SH-SY5Y (cell line): Measurements from ENCODE around the gene GABRR3.

ENCODE experiments used
- GATA2 ChIP-seq: IDR thresholded peaks from 2 replicates; pipeline ENCODE4 v1.6.1; 2011; ENCODE audit warnings: mild to moderate bottlenecking, low read depth, low read length
- GATA3 ChIP-seq: IDR thresholded peaks from 2 replicates; pipeline ENCODE4 v1.6.1; 2011; ENCODE audit warnings: low read depth, mild to moderate bottlenecking, low read length, moderate library complexity

The GABRR3 gene

DNA sequence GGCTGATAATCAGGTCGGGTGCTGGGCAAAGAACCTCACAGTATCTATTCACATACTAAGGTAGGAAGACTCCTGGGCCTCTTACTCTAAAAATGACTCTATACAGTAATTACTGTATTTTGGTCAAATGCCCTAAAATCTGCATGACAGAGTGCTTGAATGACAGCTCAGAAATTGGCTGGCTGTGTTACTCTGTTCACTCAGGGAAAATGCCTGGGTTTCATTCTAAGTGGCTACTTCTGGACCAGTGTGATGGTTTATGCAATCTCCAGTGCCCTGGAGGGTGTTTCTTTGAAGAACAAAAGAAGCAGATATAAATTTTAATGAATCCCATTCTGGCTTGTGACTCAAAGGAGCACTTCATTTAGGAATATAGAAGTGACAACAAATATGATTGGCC lies 2.2 kb downstream of the GABRR3 start:
- TF ChIP-seq GATA2 (no peak), GATA3 (no peak)

DNA sequence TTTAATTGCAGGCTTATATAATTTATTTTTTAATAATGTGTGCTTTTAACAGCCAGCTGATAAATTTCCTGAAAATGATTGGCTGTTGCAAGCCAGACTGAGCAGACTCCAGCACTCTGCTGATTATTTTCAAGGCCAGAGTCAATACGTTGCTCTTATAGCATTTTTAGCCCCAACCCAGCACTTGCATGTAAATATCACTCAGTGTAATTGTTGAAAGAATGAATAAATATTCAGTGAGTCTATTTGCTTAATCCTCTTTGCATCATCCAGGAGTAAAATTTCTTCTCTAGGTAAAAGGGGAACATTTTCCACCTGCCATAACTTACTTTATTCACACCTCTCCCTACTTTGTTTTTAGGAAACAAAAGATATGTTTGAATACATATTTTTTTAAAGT lies 2.9 kb downstream of the GABRR3 start:
- TF ChIP-seq GATA2, result no peak
- no peak for TF ChIP-seq GATA3

DNA sequence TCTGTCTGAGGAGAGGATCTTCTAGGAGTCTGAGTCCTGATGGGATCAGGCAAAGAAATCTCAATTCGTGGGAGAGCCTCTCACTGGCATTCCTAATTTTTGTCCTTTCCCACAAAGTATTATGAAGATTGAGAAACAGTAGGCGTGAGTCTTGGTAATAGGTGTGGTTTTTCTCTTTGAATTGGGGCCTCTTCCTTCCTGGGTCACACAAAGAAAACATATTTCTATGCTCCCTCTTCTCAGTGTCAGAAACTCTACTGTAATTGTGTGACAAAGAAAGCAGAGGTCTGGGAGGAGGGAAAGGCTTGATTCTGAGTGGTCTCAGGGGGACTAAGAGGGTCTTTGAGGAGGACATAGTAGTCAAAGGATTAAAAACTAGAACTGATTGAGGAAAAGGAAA lies 6.0 kb downstream of the GABRR3 start:
- TF ChIP-seq GATA2 (no peak), GATA3 (no peak)

DNA sequence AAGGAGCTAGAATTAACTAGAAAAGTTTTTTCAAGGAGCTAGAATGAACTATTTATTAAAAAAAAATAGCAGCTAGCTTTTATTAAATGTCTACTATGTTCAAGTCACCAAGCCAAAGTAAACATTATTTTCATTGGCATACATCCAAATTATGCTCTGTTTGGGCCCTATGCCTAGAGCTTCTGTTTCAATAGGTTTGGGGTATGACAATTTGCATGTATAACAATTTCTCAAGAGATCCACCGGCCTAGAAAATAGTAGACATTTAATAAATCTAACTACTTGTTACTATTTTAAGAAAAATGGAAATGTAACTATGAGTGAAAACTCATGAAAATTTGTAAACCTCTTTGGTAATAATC lies 8.0 kb downstream of the GABRR3 start:
- TF ChIP-seq GATA2, result no peak
- no peak for TF ChIP-seq GATA3

DNA sequence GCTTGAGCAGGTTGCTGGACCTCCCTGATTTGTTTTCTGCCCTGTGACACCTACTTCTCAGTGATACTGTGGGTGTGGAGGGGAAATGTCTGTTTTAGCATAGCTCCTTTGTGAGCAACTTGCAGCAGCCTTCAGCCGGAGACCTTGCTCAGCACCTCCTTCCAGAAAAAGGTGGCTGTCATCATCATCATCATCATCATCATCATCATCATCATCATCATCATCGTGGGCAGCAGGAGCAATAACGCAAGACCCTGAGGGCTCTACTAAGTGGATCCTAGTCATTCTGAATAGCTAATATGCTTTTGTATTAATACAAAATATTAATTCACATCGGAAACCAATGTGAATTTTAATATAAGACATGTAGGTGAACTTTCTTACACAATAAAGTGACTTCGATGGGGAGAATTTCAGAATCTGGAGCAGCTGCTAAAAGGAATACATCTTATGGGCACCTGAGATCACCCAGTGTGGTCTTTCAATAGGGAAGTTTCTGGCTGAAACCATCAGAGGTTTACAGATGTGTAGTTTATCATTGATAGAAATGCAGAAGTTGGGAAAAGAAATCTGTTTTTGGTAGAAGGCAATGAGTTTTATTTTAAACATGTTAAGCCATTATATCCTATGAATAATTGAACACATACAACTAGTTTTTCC lies 8.6 kb downstream of the GABRR3 start:
- TF ChIP-seq GATA3 (no peak), GATA2 (no peak)

DNA sequence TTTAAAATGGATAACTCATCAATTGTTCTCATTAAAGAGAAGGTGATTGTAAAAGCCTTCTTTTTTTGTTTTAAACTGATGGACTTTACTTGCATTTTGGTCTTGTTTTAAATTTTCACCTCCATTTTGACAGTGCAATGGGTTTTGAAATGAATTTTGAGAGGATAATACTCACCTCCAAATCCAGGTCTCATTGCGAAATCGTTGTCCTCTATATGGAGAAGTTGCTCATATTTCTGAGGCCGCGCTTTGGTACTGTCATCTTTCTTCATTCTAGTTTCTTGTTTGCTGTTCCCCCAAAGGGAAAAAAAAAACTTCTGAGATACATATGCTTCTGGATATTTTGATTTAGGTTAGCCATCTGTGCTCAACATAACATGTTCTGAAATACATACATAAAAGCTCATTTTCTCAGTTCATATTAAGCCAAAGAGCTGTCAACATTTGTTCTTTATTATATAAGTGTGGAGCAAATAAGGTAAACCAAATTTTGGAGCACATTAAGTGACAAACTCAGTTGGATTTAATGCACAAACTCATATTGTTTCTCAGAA lies 9.6 kb downstream of the GABRR3 start:
- TF ChIP-seq GATA2, result no peak
- no peak for TF ChIP-seq GATA3

DNA sequence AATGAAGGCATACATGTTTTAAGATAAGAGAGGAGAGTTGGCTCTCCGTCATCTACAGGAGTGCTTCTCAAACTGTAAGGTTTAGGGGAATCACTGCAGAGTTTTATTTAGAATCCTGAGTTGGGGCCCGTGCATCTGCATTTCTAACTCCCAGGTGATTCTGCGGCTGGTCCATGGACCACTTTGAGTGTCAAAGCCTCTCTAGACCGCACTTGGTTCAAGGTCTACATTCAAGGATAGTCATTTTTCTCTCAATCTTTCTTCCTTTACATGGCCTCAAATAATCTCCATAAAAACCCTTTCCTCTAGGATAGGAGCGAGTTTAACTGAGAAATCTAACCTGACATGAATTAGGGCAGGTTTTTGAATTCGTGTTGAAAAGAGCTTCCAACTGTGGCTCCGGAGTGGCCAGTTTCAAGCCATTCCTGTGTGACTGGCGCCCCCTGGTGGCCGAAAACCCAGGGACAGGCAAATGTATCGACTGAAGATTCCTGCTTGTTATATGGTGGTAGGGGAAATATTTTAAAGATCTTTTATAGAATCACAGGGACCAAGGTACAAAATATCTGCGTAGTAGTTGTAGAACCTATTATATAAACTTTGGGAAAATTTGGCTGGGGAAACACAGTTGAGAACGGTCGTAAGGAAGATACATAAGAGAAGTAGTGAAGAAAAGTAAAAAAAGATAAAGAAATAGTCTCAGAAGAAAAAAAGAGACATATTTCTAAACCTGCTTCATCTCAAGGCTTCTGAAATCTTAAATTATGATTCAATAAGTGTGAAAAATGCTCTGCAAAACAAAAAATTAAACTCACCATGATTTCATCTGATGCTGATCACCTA lies 11.9 kb downstream of the GABRR3 start:
- TF ChIP-seq GATA2, result no peak
- no peak for TF ChIP-seq GATA3

DNA sequence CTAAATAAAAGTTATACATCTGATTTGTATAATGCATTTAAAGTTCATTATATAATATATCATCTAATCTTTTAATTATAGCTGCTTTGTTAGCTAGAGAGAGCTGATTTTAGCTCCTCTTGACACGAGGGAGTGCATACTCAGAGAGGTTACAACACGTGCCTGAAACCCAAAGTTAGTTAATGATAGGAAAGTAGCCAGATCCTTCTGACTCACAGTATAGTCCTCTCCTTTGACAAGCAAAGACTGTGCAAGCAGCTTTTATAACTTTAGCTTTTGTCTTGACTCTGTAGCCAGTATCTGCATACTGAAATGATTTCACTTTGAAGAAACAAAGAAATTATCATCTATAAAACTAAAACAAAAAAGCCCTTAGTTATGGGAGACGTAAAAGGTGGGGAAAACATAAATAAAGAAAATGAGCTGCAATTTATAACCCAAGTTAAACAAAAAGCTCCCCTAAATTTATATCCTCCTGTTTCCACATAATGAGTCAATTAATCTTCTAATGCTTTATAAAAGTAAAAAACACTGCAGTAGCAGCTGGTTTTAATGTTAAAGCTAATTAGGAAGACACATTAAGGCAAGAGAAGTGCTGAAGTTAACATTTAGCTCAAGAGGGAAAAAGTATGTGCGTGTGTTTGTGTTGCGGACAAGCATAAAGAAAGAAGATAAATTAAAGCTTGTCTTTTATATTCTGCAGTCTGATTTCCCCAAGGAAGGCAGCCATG lies 13.1 kb downstream of the GABRR3 start:
- no peak for TF ChIP-seq GATA3
- no peak for TF ChIP-seq GATA2

DNA sequence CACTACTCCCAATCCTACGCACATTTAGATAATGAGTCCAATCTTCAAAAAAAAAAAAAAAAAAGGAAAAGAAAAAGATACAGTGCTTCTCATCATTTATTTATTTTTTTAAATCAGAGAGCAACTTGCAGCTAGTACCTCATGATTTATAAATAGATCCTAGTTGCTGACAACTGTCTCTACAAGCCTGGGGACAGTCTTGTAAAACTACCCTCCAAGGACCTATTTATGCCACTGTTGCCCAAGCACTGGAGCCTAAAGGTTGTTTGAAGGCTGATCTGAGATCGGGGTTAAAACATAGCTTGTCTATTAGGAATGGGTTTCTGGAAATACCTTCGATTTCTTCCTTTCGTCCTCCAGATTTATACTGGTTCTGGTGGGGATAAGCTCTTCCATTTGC lies 14.7 kb downstream of the GABRR3 start:
- no peak for TF ChIP-seq GATA3
- TF ChIP-seq GATA2, result no peak

DNA sequence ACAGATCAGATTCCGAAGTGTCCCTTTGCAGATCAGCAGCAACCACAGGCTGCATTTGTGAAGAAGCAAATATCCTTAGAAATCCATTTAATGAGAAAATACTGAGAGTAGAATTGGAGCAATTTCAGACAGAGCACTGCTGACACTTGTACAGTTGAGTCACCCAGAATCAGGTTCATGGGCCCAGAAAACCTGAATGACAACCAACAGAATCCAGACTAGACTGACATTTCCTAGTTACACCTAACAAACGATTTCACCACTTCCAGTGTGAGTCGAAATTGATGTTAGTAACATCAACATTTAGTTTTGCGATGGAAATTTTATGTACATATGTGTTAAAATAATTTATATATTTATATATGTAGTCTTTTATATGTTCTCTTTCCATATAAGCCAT lies 16.8 kb downstream of the GABRR3 start:
- TF ChIP-seq GATA2, result no peak
- TF ChIP-seq GATA3, result no peak

DNA sequence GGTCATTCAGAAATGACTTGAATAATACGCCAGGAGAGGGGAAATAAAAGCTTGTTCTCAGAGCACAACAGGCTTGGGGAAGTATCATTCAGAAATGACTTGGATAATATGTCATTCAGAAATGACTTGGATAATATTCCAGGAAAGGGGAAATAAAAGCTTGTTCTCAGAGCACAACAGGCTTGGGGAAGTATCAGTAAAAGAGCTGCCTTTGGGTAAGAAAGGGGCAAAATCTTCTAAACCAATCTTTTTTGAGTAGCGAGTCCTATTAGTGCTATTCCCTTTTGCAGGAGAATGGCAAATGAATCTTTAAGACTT lies 20.9 kb downstream of the GABRR3 start:
- no peak for TF ChIP-seq GATA2
- no peak for TF ChIP-seq GATA3

DNA sequence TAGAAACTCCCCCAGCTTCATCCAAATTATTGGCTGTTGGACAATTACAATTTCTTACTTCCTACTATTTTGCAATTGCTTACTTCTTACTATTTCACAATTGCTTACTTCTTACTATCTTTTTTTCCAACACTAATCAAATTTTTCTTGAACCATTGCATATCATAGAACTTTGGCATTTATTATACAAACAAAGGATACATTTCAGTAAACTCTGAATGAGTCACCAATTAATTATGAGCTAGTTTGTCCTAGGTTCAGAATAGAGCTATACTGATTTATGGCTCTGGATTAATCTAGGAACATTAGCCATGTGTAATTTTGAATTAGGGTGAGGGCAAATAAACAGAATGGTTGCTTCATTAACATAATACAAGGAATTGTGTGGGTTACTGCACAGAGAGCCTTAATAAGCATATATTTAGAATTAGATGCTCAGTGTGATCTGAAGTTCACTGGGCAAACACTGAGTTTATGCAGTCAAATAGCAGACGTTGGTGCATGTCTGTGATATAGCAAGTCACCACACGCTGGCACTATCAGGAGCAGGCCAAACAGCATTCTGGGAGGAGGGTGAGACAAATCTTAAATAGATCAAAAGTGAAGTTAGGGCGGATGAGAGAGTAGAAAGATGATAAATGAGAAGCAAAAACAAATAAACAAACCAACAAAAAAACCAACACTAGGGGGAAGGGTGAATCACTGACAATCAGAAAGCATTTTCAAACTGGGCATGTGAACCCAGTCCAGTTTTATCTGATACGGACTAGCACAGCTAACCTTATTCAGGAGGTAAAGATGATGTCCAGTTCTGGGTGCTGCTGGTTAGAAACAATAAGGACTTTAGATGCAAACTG lies 21.5 kb downstream of the GABRR3 start:
- no peak for TF ChIP-seq GATA2
- TF ChIP-seq GATA3, result no peak

DNA sequence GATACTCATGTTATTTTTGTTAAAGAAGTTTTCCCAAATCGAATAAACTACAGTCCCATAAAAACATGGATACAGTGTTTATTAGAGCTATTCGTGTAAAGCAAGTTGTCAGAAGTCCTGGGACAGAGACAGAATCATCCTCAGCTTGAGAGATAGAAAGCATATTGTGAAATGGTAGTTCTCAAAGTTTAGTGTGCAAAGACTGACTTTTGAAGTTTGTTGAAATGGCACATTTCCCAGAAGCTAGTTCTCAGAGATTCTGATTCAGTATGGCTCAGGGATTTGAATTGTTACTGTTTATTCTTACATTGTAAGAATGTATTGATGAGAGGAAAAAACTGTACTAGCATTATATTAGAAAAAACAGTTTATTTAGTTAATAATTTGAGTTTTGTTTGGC lies 22.1 kb downstream of the GABRR3 start:
- TF ChIP-seq GATA3 (no peak), GATA2 (no peak)

DNA sequence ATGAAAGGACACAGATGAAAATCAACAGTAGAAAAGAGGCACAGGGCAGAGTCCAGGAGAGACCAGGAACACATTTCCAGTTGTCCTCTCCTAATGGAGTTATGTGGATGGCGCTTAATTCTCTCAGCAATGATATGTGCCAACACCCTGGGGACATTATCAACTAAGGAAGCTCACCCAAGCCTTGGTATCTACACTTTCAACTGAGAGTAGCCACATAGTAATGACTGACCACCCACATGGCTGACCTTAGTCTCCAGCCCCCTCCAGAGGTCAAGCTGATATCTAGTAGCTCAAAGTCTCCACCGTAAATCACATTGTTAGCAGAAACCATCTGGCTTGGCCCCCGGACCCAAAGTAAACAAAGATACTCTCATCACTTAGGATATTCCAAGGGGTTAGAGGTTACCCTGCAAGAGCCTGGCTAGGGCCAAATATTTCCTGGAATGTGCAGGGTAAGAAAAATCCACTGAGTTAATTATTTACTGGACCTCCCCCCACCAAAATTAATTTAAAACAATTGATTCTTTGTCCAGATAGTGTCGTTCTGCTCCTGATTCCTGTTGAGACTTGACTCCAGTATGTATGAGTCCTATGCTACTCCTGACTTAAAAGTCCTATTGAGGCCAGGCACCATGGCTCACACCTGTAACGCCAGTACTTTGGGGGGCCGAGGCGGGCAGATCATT lies 24.8 kb downstream of the GABRR3 start:
- TF ChIP-seq GATA2 (no peak), GATA3 (no peak)
